Right cardiac atrium (tissue), 5 donors: ENCODE results near the gene AHDC1. TPM values are rescaled to one million over a fixed set of nuclear protein-coding genes. Genes with fewer than 3 reads are reported as not detected.

ENCODE experiments used
- ATAC-seq, 2 donors: fragments of 200-7000 bp; cut with Tn5 transposase; one replicate each; pipeline versions ENCODE4 v1.8.0 to v1.9.1; 2020; ENCODE audit warnings: moderate library complexity in 2 of 2, mild to moderate bottlenecking in 1 of 2
- DNase-seq, 3 donors: peaks; one replicate each; pipeline ENCODE4 v3.0.0-alpha.2; 2020
- H3K27ac ChIP-seq: one replicate; pipeline ENCODE4 v1.5.1; 2013; ENCODE audit warnings: mild to moderate bottlenecking, low read length, control low read depth, moderate library complexity
- H3K27me3 ChIP-seq: one replicate; pipeline ENCODE4 v1.6.1; 2013; ENCODE audit not compliant: control insufficient read depth, insufficient read depth
- H3K4me1 ChIP-seq: one replicate; pipeline ENCODE4 v1.6.1; 2013; ENCODE audit warnings: low read length; ENCODE audit not compliant: control insufficient read depth, insufficient read depth
- H3K4me3 ChIP-seq: one replicate; pipeline ENCODE4 v1.5.1; 2013; ENCODE audit warnings: low read length, control low read depth
- H3K9me3 ChIP-seq: one replicate; pipeline ENCODE4 v1.6.1; 2013; ENCODE audit warnings: low read length; ENCODE audit not compliant: control insufficient read depth
- WGBS: extraction: QIAGEN DNeasy Blood & Tissue Kit; methylation state at CpG from one replicate; pipeline ENCODE4 v1.1.7; 2013; 5-methylcytosine and 5-hydroxymethylcytosine counted together
- intact Hi-C, 4 donors: fragments of 100-400 bp; cut with DNase I; formaldehyde crosslinking; loops; one replicate each; pipeline versions ENCODE4 v1.11.0 to v1.14.0; 2022 to 2023
- polyA plus RNA-seq: library from polyadenylated mRNA; stranded (reverse); fragments of 200-250 nt; gene quantifications from one replicate; pipeline ENCODE4 v1.2.3, GENCODE V29; 2013
- total RNA-seq, 4 donors: library from RNA; stranded (reverse); fragmentation: NEBNext Ultra II Directional; extraction: Animal tissue kit (Norgen Biotek cat#: 25700); gene quantifications; one replicate each; pipeline ENCODE4 v1.2.1, GENCODE V29; 2021
- donor health status: healthy with polysubstance abuse.
- donor health status: DM: no; HTN: yes; CAD: no.
- donor health status: DM: no; HTN: no; CAD: no.
- donor health status: DM: no; HTN: yes; CAD: no; lungs with severe emphysema.
- donor health status: DM: yes; HTN: yes; CAD: no.

AHDC1 gene
- total and polyA plus RNA-seq, 5 donors, result 26.3 to 53.5 (median 48.5) TPM

DNA sequence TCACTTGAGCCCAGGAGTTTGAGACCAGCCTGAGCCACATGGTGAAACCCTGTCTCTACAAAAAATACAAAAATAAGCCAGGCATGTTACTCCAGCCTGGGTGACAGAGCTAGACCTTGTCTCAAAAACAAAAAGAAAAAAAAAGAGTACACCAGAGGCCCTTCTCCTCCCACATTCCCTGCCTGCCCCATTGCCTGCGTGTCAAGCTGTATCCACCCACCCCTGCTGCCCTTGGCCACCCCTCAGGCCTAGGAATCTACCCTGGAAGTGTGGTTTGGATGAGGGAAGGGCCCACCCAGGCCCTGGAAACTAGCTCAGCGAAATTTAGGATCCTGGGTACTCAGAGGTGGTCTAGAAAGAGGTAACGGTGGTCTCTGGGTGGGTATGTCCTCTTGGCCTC lies 88.3 kb downstream of the AHDC1 start:
- intact Hi-C loops, result no loop called here
- no peaks in the 10 kb centered on the region for H3K9me3 ChIP-seq
- DNase-seq, result peak in 1 of 3 donors; percentile 42
- 90% methylated on average over 3 of the region's 3 CpGs for WGBS
- peaks cover 8% of the 10 kb centered on the region for H3K4me1 ChIP-seq
- no peak overlapping the region for H3K4me3 ChIP-seq
- H3K27me3 ChIP-seq, result no peaks in the 10 kb centered on the region
- H3K27ac ChIP-seq, result no peak overlapping the region
- no peak for ATAC-seq

DNA sequence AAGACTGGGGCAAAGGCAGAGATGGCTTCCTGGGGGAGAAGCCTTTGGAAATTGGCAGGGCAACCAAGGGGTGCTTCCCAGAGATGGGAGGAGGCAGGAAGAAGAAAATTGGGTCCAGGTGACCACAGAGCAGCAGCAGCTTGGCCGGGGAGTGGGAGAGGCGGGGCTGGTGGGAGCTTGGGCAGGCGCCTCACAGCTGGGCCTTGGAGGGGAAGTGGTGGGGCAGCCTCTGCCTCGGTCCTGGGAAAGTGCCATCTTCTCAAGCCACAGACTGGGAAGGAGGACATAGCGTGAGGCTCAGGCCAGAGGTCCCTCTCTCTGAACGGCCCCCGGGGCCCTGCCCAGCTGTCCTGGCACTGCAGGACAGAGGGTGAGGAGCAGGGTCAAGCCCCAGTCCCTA lies 90.0 kb downstream of the AHDC1 start:
- peaks cover 6% of the 10 kb centered on the region for H3K4me1 ChIP-seq
- 46% methylated on average over 7 of the region's 7 CpGs for WGBS
- DNase-seq (peak; percentile 62 to 84 (median 80)), ATAC-seq (peak; percentile 62 to 63)
- no peaks in the 10 kb centered on the region for H3K27me3 ChIP-seq
- no peak overlapping the region for H3K4me3 ChIP-seq
- no peak overlapping the region for H3K27ac ChIP-seq
- intact Hi-C loops, result no loop called here
- no peaks in the 10 kb centered on the region for H3K9me3 ChIP-seq

DNA sequence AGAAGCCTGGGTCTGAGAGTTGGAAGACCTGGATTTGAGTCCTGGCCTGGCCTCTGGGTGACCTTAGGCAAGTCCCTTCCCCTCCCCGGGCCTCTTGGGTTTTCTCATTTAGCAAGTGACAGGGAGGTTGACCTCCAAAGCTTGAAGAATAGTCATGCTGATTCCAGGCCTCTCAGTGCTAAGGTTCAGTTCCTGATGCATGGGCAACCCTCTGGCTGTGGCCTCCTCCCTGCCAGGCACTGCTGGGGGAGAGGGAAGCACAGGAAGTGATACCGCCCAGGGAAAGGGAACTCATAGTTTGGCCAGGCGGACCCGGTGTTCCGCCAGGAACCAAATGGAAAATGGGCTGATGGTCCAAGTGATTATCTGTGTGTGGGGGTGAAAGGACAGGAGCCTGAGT lies 90.4 kb downstream of the AHDC1 start:
- DNase-seq (peak; percentile 73 to 86 (median 74)), ATAC-seq (peak; percentile 74 to 82)
- H3K27ac ChIP-seq, result no peak overlapping the region
- intact Hi-C loops, result no loop called here
- WGBS, result 51% methylated on average over 5 of the region's 5 CpGs
- H3K27me3 ChIP-seq, result no peaks in the 10 kb centered on the region
- no peaks in the 10 kb centered on the region for H3K9me3 ChIP-seq
- no peak overlapping the region for H3K4me3 ChIP-seq
- peaks cover 6% of the 10 kb centered on the region for H3K4me1 ChIP-seq

DNA sequence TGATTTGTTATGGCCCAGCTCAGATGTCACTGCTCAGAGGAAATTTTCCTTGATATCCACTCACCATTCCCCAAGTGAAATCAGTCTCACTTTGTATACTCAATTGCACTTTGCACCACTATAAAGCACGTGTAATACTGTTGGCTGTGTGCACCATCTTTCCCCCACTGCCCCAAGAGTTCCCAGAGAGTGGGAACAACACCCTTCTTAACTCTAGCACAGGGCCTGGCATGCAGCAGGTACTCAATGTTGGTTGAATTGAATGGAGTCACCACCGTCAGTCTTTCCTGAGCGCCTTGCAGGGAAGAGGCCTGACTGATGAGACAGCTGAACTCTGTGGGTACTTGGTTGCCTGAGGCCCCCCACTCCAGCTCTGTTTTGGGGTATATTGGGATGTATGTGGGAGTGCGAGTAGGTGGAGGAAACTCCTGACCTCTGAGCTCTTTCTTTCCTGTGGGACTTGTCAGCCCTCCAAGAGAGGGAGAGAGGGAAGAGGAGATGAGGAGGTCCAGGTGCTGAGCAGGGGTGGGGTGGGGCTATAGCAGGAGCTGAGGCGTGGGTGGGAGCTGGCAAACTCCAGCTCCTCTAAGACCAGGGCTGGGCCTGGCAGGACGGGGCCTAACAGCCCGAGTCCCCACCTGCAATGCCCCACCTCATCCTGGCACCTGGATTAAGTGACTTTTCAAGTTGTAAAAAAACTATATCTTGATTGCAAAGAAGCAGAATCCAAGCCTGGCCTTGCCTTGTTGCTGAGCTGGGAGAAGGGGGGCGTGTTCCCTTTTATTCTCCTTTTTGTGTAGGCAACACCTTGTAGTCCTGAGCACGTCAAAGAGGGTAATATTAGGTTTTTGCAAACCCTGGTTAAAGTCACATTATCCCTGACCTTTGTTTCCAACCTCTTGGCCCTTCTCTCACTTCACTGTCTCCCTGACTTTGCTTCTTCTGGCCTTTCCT lies 94.5 kb downstream of the AHDC1 start:
- ATAC-seq (no peak), DNase-seq (peak in 2 of 3 donors; percentile 14 to 27)
- Histone ChIP-seq H3K27ac (no peak overlapping the region), H3K4me1 (peaks cover 8% of the 10 kb centered on the region), H3K9me3 (no peaks in the 10 kb centered on the region), H3K27me3 (no peaks in the 10 kb centered on the region), H3K4me3 (no peak overlapping the region)
- WGBS, result 78% methylated on average over 9 of the region's 9 CpGs
- intact Hi-C loops, result loop anchor here in 1 of 4 donors (10.0 kb wide), 1 partner anchor 75 kb away; no protein-coding TSS in a partner anchor

DNA sequence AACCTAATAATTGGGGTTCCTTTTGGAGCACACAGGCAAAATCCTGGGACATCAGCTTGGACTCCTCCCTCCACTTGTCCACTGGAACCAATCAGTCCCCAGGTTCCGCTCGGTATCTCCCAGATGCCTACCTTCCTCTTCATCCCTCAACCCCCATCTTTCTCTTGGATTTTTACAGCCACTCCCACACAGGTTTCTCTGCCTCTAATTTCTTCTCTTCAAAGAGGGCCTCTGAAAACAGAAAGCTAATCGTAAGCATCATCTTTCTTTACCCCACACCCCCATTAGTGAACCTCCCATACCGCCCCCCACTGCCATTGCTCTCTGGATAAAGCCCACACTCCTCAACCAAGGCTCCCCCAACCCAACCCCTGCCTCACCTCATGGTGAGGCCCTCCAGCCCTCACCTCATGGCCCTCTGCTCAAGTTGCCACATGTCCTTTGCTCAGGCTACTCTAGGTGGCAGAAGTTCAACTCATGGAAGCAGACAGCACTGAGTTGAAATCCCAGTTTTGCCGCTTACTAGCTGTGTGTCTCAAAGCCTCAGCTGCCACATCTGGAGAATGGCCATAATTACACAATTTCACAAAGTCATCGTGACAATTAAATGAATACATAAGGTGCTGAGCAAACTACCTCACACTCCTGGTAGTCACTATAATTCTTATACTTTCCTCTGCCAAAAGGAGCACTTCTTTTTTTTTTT lies 95.8 kb downstream of the AHDC1 start:
- H3K9me3 ChIP-seq, result no peaks in the 10 kb centered on the region
- ATAC-seq, result no peak
- no peaks in the 10 kb centered on the region for H3K27me3 ChIP-seq
- H3K27ac ChIP-seq, result no peak overlapping the region
- H3K4me1 ChIP-seq, result peaks cover 9% of the 10 kb centered on the region
- intact Hi-C loops, result loop anchor here in 1 of 4 donors (10.0 kb wide), 1 partner anchor 73 kb away; no protein-coding TSS in a partner anchor
- peak in 2 of 3 donors; percentile 20 to 36 for DNase-seq
- no peak overlapping the region for H3K4me3 ChIP-seq
- WGBS, result 82% methylated on average over 6 of the region's 6 CpGs

DNA sequence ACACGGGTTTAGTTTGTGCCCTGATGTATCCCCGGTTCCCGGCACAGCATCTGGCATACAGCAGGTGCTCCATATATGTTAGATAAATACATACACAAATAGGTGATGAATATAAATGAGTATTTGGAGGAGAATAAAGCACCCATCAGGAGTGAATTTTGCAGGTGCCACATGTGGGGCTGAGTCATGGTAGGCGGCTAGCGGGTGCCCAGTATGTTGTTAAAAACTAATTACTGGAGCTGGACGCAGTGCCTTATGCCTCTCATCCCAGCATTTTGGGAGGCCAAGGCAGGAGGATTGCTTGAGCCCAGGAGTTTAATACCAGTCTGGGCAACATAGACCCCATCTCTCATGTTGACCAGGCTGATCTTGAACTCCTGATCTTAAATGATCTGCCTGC lies 97.2 kb downstream of the AHDC1 start:
- peak; percentile 2 to 37 (median 14) for DNase-seq
- ATAC-seq, result no peak
- Histone ChIP-seq H3K9me3 (no peaks in the 10 kb centered on the region), H3K27ac (no peak overlapping the region), H3K4me3 (no peak overlapping the region), H3K4me1 (peaks cover 9% of the 10 kb centered on the region), H3K27me3 (no peaks in the 10 kb centered on the region)
- 96% methylated on average over 6 of the region's 6 CpGs for WGBS
- intact Hi-C loops, result loop anchor here in 1 of 4 donors (10.0 kb wide), 1 partner anchor 72 kb away; no protein-coding TSS in a partner anchor

DNA sequence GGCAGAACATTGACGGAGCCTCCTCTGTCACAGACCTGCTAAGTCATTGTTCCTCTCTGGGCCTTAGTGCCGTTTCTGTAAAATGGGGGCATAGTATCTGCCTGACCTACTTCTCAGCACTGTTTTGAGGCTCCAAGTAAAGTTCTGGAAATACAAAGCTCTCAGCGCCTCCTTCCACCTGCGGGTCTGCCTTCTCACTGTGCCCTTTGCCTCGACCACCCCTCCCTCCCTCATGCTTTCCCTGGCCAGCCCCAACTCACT lies 98.6 kb downstream of the AHDC1 start:
- ATAC-seq, result no peak
- intact Hi-C loops, result loop anchor here in 1 of 4 donors (10.0 kb wide), 1 partner anchor 71 kb away; no protein-coding TSS in a partner anchor
- Histone ChIP-seq H3K4me3 (no peak overlapping the region), H3K27me3 (no peaks in the 10 kb centered on the region), H3K9me3 (no peaks in the 10 kb centered on the region), H3K4me1 (peaks cover 9% of the 10 kb centered on the region), H3K27ac (peak overlapping the region; percentile 76)
- WGBS, result 42% methylated on average over 5 of the region's 5 CpGs
- no peak for DNase-seq

DNA sequence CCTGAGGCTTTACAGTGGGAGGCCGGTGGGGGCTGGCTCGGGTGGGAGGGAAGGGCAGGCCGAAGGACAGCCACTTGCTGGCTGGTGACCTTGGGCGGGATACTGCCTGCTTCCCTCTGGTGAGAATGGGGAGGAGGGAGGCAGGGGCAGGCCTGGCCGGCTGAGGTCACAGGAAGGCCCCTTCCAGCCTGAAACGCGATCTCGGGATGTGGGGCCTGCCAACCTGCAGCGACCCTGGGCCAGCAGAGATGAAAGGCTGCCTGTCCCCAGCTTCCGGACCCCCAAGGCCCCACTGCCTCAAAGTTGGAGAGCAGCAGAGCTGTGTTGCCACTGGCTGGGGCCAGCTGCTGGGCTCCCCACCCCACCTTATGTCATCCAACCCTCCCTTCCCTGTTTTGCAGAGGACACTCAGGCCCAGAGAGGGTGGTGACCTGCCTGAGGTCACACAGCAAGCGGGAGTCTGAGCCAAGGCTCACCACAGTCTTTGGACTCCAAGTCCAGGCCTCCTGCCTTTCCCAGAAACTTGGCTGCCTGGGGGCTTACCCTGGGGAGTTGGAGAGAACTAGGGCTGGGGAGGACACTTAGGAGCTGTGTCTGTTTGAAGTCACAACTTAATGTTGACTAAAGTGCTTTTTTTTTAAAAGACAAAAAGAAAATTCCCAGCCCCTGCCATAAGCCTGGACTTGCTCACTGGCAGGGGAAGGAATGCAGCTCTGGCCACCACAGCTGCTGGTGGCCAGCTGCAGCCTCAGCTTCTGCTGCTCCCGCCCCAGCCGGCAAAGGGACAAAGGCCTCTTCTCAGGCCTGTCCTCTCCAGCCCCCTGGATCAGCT lies 99.1 kb downstream of the AHDC1 start:
- WGBS, result 20% methylated on average over 13 of the region's 13 CpGs
- peaks cover 9% of the 10 kb centered on the region for H3K4me1 ChIP-seq
- no peak overlapping the region for H3K4me3 ChIP-seq
- intact Hi-C loops, result loop anchor here in 1 of 4 donors (10.0 kb wide), 1 partner anchor 70 kb away; no protein-coding TSS in a partner anchor
- H3K27me3 ChIP-seq, result no peaks in the 10 kb centered on the region
- no peaks in the 10 kb centered on the region for H3K9me3 ChIP-seq
- DNase-seq (peak; percentile 92 to 97 (median 95)), ATAC-seq (peak; percentile 95 to 97)
- H3K27ac ChIP-seq, result peak overlapping the region; percentile 76

DNA sequence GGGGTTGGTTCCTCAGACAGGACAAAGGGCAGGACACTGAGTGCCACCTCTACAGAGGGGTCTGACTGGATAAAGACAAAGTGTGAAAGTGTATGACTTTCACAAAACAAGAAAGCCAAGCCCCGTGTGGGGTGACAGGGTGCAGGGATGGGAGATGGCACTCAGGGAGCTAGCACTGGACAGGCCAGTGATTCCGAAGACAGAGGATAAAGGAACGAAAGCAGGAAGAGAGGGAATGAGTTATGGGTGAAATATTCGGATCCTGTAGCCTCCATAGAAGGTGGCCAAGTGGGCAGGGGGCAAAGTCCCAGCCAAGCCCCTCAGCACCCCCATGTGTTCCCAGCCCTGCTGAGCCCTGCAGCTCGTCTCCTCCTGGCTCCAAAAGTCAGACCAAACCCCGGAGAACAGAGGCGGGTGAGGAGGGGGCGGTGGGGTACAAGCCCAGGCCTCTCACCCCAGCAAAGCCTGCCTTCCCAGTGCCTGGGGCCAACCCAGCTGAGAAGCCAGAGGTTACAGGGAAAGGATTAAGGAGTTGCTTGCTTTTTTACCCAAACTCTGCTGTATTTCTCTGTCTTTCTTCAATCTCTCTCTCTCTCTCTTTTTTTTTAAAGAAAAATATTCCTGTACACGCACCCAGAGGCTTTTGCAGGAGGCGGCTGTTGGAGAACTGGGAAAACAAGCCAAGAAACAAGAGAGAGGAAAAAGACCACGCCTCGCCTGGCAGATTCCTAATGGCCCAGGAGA lies 99.9 kb downstream of the AHDC1 start:
- intact Hi-C loops, result loop anchor here in 1 of 4 donors (10.0 kb wide), 1 partner anchor 69 kb away; no protein-coding TSS in a partner anchor
- peak overlapping the region; percentile 76 for H3K27ac ChIP-seq
- peak; percentile 25 to 81 (median 73) for DNase-seq
- H3K4me3 ChIP-seq, result no peak overlapping the region
- H3K9me3 ChIP-seq, result no peaks in the 10 kb centered on the region
- H3K27me3 ChIP-seq, result no peaks in the 10 kb centered on the region
- ATAC-seq, result peak; percentile 11 to 13
- 16% methylated on average over 12 of the region's 12 CpGs for WGBS
- H3K4me1 ChIP-seq, result peaks cover 9% of the 10 kb centered on the region

DNA sequence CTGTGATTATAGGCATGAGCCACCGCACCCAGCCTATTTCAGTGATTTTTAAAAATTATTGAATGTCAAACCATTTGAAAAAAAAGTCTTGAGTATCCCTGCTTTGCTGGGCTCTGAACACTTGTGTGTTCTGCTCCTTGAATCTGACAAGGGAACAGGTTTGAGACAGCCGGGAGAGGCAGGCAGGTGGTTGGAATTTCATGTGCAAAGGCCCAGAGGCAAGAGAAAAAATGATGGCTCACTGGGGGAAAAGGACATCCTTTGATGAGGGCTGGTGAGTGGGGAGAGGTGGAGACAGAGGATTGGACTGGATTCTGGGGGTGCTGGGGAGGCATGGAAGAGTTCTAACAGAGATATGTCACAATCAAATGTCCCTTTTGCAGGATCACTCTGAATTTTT lies 100.9 kb downstream of the AHDC1 start:
- peak overlapping the region; percentile 33 for H3K27ac ChIP-seq
- no peak overlapping the region for H3K4me3 ChIP-seq
- 98% methylated on average over 2 of the region's 2 CpGs for WGBS
- intact Hi-C loops, result loop anchor here in 1 of 4 donors (10.0 kb wide), 1 partner anchor 68 kb away; no protein-coding TSS in a partner anchor
- no peaks in the 10 kb centered on the region for H3K9me3 ChIP-seq
- H3K4me1 ChIP-seq, result peaks cover 9% of the 10 kb centered on the region
- ATAC-seq, result no peak
- DNase-seq, result peak; percentile 1 to 10 (median 4)
- H3K27me3 ChIP-seq, result no peaks in the 10 kb centered on the region
